ENCODE data around the gene CD7. TPM values are rescaled to one million over a fixed set of nuclear protein-coding genes. Genes with fewer than 3 reads are reported as not detected.

Gene CD7
- total and polyA plus RNA-seq, 7 donors = 0.13 to 0.81 (median 0.19) TPM; not detected in 1

GRCh38 chr17:82300707-82301270 is 16.6 kb downstream of the CD7 start:
- intact Hi-C loops (cut with DNase I) = loop anchor here in 1 of 2 donors (1.0 to 10.0 kb wide), 3 partner anchors 49 to 266 kb away; partner anchors contain the start of genes DCXR and RAC3
- H3K4me3 ChIP-seq = no peak overlapping the region
- H3K4me1 ChIP-seq = peaks cover 23% of the 10 kb centered on the region
- DNase-seq (peak; percentile 76 to 87), ATAC-seq (peak in 2 of 4 donors; percentile 33 to 36)
- no peaks in the 10 kb centered on the region for H3K36me3 ChIP-seq (ENCODE audit: insufficient read depth in 1 of 2, low read depth in 1 of 2)
- TF ChIP-seq, protein P1, sequence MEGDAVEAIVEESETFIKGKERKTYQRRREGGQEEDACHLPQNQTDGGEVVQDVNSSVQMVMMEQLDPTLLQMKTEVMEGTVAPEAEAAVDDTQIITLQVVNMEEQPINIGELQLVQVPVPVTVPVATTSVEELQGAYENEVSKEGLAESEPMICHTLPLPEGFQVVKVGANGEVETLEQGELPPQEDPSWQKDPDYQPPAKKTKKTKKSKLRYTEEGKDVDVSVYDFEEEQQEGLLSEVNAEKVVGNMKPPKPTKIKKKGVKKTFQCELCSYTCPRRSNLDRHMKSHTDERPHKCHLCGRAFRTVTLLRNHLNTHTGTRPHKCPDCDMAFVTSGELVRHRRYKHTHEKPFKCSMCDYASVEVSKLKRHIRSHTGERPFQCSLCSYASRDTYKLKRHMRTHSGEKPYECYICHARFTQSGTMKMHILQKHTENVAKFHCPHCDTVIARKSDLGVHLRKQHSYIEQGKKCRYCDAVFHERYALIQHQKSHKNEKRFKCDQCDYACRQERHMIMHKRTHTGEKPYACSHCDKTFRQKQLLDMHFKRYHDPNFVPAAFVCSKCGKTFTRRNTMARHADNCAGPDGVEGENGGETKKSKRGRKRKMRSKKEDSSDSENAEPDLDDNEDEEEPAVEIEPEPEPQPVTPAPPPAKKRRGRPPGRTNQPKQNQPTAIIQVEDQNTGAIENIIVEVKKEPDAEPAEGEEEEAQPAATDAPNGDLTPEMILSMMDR (IDR thresholded peaks at IDR 0.05) = peak; percentile 74
- no peaks in the 10 kb centered on the region for H3K9me3 ChIP-seq
- H3K27me3 ChIP-seq (ENCODE audit: insufficient read depth in 3 of 3, low read length in 2 of 3) = no peaks in the 10 kb centered on the region
- no peak overlapping the region for H3K27ac ChIP-seq
- 23 to 40% (median 24%) methylated on average over 21 of the region's 21 CpGs for WGBS, 3 donors

DNA sequence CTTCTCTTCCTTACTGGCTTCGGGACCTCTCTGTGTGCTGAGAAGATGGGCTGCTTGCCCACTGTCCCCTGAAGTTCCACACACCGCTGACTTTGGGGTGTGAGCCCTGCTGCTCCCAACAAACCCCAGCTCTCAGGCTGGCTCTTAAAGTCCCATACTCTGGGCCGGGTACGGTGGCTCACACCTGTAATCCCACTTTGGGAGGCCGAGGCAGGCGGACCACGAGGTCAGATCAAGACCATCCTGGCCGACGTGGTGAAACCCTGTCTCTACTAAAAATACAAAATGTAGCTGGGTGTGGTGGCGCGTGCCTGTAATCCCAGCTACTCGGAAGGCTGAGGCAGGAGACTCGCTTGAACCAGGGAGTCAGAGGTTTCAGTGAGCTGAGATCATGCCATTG is 17.2 kb downstream of the CD7 start:
- no peak overlapping the region for H3K27ac ChIP-seq
- no peaks in the 10 kb centered on the region for H3K36me3 ChIP-seq (ENCODE audit: insufficient read depth in 1 of 2, low read depth in 1 of 2)
- WGBS, 3 donors = 92 to 93% (median 93%) methylated on average over 13 of the region's 13 CpGs
- no peak for ATAC-seq
- H3K9me3 ChIP-seq = no peaks in the 10 kb centered on the region
- H3K4me3 ChIP-seq = no peak overlapping the region
- intact Hi-C loops (cut with DNase I) = loop anchor here in 1 of 2 donors (1.0 to 10.0 kb wide), 3 partner anchors 49 to 265 kb away; partner anchors contain the start of genes DCXR and RAC3
- peaks cover 23% of the 10 kb centered on the region for H3K4me1 ChIP-seq
- H3K27me3 ChIP-seq (ENCODE audit: insufficient read depth in 3 of 3, low read length in 2 of 3) = no peaks in the 10 kb centered on the region
- no peak for DNase-seq
- TF ChIP-seq, protein P1 (IDR thresholded peaks at IDR 0.05) = no peak

- Histone ChIP-seq H3K9me3 (no peaks in the 10 kb centered on the region), H3K4me1 (peaks cover 26% of the 10 kb centered on the region), H3K4me3 (no peak overlapping the region), H3K27ac (no peak overlapping the region), H3K27me3 (ENCODE audit: insufficient read depth in 3 of 3, low read length in 2 of 3) (no peaks in the 10 kb centered on the region), H3K36me3 (ENCODE audit: insufficient read depth in 1 of 2, low read depth in 1 of 2) (no peaks in the 10 kb centered on the region)
- intact Hi-C loops (cut with DNase I) = no loop called here
- TF ChIP-seq, protein P1 (IDR thresholded peaks at IDR 0.05) = no peak
- WGBS, 3 donors = 89 to 94% (median 90%) methylated on average over 9 to 10 of the region's 10 CpGs
- ATAC-seq = no peak
- DNase-seq = no peak
Measured at GRCh38 chr17:82299452-82299851, 18.0 kb downstream of the CD7 start.

DNA sequence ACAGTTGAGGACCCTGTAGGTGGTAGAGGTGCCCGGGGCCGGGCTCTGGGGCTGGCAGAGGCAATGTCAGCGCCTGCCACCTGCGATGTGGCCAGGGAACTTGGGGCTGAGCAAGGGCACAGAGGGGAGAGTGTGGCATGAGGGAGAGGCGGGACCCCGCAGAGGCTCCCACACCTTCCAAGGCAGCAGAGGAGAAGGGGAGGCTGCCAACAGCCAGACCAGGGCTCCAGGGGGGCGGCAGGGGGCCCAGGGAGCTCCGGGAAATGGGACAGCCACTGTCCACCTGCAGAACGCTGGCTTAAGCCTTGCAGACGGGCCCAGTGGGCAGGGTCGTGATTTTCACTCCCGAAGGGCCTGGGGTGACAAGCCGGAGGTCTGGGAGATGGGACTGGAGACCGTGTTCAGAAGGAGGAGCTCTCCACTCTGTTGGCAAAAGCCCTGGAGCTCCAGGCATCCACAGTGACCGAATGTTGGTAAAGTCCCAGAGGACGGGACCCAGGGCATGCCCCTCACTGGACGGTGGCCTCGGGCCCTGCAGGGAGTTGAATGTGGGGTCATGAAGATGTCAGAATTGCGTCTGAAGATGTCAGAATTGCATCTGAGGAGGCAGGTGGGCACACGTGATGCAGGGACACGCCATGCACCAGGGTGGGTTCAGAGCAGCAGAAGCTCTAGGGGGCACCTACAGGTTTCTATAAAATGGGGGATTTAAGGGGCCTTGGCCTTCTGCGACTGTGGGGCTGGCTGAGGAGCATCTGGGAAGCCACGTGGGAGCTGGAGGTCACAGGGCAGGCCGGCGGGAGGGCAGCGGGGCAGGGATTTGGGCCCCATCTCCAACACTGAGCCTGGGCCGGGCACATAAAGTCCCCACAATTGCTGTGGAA is 18.6 kb downstream of the CD7 start:
- DNase-seq = no peak
- ATAC-seq = no peak
- H3K36me3 ChIP-seq (ENCODE audit: insufficient read depth in 1 of 2, low read depth in 1 of 2) = no peaks in the 10 kb centered on the region
- peak overlapping the region; percentile 93 for H3K27ac ChIP-seq
- H3K4me3 ChIP-seq = peak overlapping the region; percentile 67
- intact Hi-C loops (cut with DNase I) = no loop called here
- 63 to 66% (median 64%) methylated on average over 27 of the region's 27 CpGs for WGBS, 3 donors
- no peaks in the 10 kb centered on the region for H3K27me3 ChIP-seq (ENCODE audit: insufficient read depth in 3 of 3, low read length in 2 of 3)
- H3K9me3 ChIP-seq = no peaks in the 10 kb centered on the region
- peaks cover 33% of the 10 kb centered on the region for H3K4me1 ChIP-seq
- TF ChIP-seq, protein P1 (IDR thresholded peaks at IDR 0.05) = no peak

Measured in psoas muscle (tissue), 8 donors.